Measurements from ENCODE around the gene LDLRAD4. TPM values are rescaled to one million over a fixed set of nuclear protein-coding genes. Genes with fewer than 3 reads are reported as not detected.

Gene LDLRAD4
- total RNA-seq, 2 experiments from 2014 or later = 37.3 to 38.5 TPM

- TF ChIP-seq, protein P1, sequence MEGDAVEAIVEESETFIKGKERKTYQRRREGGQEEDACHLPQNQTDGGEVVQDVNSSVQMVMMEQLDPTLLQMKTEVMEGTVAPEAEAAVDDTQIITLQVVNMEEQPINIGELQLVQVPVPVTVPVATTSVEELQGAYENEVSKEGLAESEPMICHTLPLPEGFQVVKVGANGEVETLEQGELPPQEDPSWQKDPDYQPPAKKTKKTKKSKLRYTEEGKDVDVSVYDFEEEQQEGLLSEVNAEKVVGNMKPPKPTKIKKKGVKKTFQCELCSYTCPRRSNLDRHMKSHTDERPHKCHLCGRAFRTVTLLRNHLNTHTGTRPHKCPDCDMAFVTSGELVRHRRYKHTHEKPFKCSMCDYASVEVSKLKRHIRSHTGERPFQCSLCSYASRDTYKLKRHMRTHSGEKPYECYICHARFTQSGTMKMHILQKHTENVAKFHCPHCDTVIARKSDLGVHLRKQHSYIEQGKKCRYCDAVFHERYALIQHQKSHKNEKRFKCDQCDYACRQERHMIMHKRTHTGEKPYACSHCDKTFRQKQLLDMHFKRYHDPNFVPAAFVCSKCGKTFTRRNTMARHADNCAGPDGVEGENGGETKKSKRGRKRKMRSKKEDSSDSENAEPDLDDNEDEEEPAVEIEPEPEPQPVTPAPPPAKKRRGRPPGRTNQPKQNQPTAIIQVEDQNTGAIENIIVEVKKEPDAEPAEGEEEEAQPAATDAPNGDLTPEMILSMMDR (IDR thresholded peaks at IDR 0.05) = no peak
- intact Hi-C loops (cut with micrococcal nuclease) = no loop called here
- POLR2A ChIA-PET = no interaction called here
- H3K27ac Mint-ChIP-seq = no peak overlapping the region
- no peak for ATAC-seq
- H3K27me3 Mint-ChIP-seq = no peaks in the 10 kb centered on the region
- H3K4me1 Mint-ChIP-seq (ENCODE audit: low read depth) = peaks cover 18% of the 10 kb centered on the region
- CTCF ChIA-PET = interaction anchor here (0.7 kb wide), 1 partner anchor 11 kb away, joined by 3 read pairs; no protein-coding TSS in a partner anchor
- peaks cover 28% of the 10 kb centered on the region for H3K36me3 Mint-ChIP-seq (ENCODE audit: low read depth)
- peaks cover 6% of the 10 kb centered on the region for H3K9me3 Mint-ChIP-seq
- no peak for DNase-seq
- no peak overlapping the region for H3K4me3 Mint-ChIP-seq
Observed at GRCh38 chr18:13412901-13413300, 194.3 kb downstream of the LDLRAD4 start.

DNA sequence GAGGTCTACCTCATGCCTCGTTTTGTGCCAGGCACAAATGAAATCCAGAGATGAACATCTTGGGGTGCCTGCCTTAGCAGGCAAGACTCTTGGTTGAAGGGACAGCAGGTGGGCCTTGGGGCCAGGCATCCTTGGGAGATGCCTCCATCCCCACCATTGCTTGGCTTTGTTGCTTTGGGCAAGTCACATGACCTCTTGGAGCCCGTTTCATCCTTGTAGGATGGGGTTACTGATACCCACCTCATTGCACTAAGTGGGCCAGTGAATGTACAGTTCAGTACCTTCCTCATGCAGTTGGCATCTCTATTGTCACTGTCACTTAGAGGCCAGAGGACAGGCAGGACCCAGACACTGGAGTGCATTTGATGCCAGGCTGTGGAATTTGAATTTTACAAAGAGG is 195.5 kb downstream of the LDLRAD4 start:
- Mint-ChIP-seq H3K4me3 (no peak overlapping the region), H3K27ac (no peak overlapping the region), H3K36me3 (ENCODE audit: low read depth) (peaks cover 30% of the 10 kb centered on the region), H3K4me1 (ENCODE audit: low read depth) (peaks cover 18% of the 10 kb centered on the region), H3K27me3 (no peaks in the 10 kb centered on the region), H3K9me3 (peaks cover 6% of the 10 kb centered on the region)
- POLR2A ChIA-PET = interaction anchor here (0.9 kb wide), 1 partner anchor 20 kb away, joined by 3 read pairs; no protein-coding TSS in a partner anchor
- ATAC-seq (no peak), DNase-seq (no peak)
- intact Hi-C loops (cut with micrococcal nuclease) = no loop called here
- TF ChIP-seq, protein P1 (IDR thresholded peaks at IDR 0.05) = no peak
- CTCF ChIA-PET = no interaction called here

- no peak overlapping the region for H3K4me3 Mint-ChIP-seq
- intact Hi-C loops (cut with micrococcal nuclease) = no loop called here
Observed at GRCh38 chr18:13414521-13414920, 196.0 kb downstream of the LDLRAD4 start.

GRCh38 chr18:13415736-13416135 is 197.2 kb downstream of the LDLRAD4 start:
- peaks cover 20% of the 10 kb centered on the region for H3K4me1 Mint-ChIP-seq (ENCODE audit: low read depth)
- DNase-seq = no peak
- H3K27ac Mint-ChIP-seq = no peak overlapping the region
- peaks cover 6% of the 10 kb centered on the region for H3K9me3 Mint-ChIP-seq
- no peak overlapping the region for H3K4me3 Mint-ChIP-seq
- CTCF ChIA-PET = interaction anchor here (1.0 to 1.8 kb wide), 3 partner anchors 10 to 200 kb away, joined by 3 to 6 read pairs (median 4); no protein-coding TSS in a partner anchor
- POLR2A ChIA-PET = interaction anchor here (0.9 kb wide), 1 partner anchor 22 kb away, joined by 3 read pairs; no protein-coding TSS in a partner anchor
- peak; percentile 25 for ATAC-seq
- no peaks in the 10 kb centered on the region for H3K27me3 Mint-ChIP-seq
- TF ChIP-seq, protein P1 (IDR thresholded peaks at IDR 0.05) = no peak
- intact Hi-C loops (cut with micrococcal nuclease) = no loop called here
- H3K36me3 Mint-ChIP-seq (ENCODE audit: low read depth) = peaks cover 21% of the 10 kb centered on the region

More at GRCh38 chr18:13414521-13414920, 196.0 kb downstream of the LDLRAD4 start:
- ChIA-PET CTCF (no interaction called here), POLR2A (no interaction called here)
- DNase-seq (no peak), ATAC-seq (no peak)
- TF ChIP-seq, protein P1 (IDR thresholded peaks at IDR 0.05) = no peak
- Mint-ChIP-seq H3K9me3 (peaks cover 6% of the 10 kb centered on the region), H3K27ac (no peak overlapping the region), H3K4me1 (ENCODE audit: low read depth) (peaks cover 18% of the 10 kb centered on the region), H3K36me3 (ENCODE audit: low read depth) (peaks cover 30% of the 10 kb centered on the region), H3K27me3 (no peaks in the 10 kb centered on the region)

GRCh38 chr18:13416208-13416607 is 197.6 kb downstream of the LDLRAD4 start:
- no peak overlapping the region for H3K4me3 Mint-ChIP-seq
- TF ChIP-seq, protein P1 (IDR thresholded peaks at IDR 0.05) = no peak
- peak; percentile 40 for DNase-seq
- no peaks in the 10 kb centered on the region for H3K27me3 Mint-ChIP-seq
- H3K4me1 Mint-ChIP-seq (ENCODE audit: low read depth) = peaks cover 24% of the 10 kb centered on the region
- CTCF ChIA-PET = interaction anchor here (1.0 to 1.8 kb wide), 3 partner anchors 9 to 200 kb away, joined by 3 to 6 read pairs (median 4); no protein-coding TSS in a partner anchor
- peaks cover 6% of the 10 kb centered on the region for H3K9me3 Mint-ChIP-seq
- peak overlapping the region; percentile 2 for H3K27ac Mint-ChIP-seq
- H3K36me3 Mint-ChIP-seq (ENCODE audit: low read depth) = peaks cover 20% of the 10 kb centered on the region
- intact Hi-C loops (cut with micrococcal nuclease) = no loop called here
- peak; percentile 63 for ATAC-seq
- POLR2A ChIA-PET = interaction anchor here (0.6 to 1.4 kb wide), 2 partner anchors 41 to 1477 kb away, joined by 3 to 4 read pairs; no protein-coding TSS in a partner anchor
